Gastrocnemius medialis (tissue), 4 donors: ENCODE results near the gene RSAD1. TPM values are rescaled to one million over a fixed set of nuclear protein-coding genes. Genes with fewer than 3 reads are reported as not detected.

ENCODE experiments used
- ATAC-seq, 2 donors: fragments of 150-250 bp; one replicate each; pipeline ENCODE4 v1.9.1; 2016
- DNase-seq, 2 donors: peaks; one replicate each; pipeline ENCODE4 v3.0.0-alpha.2; 2019
- H3K27ac ChIP-seq, 4 donors: fragments of 200-600 bp; sonication (generic); 1 replicate in 1 of 4; 2 replicates in 3 of 4; pipeline ENCODE4 v1.5.1; 2016 to 2018; ENCODE audit warnings: mild to moderate bottlenecking in 2 of 4, moderate library complexity in 1 of 4
- H3K27me3 ChIP-seq, 3 donors: fragments of 200-600 bp; sonication (generic) in 2 of 3; 1 replicate in 1 of 3; 2 replicates in 2 of 3; pipeline versions ENCODE4 v1.5.1 to v1.6.0; 2016 to 2019; ENCODE audit warnings: mild to moderate bottlenecking in 1 of 3, moderate library complexity in 1 of 3
- H3K36me3 ChIP-seq, 2 donors: fragments of 200-600 bp; sonication (generic) in 1 of 2; one replicate each; pipeline ENCODE4 v1.5.1; 2017 to 2018
- H3K4me1 ChIP-seq, 2 donors: fragments of 200-600 bp; sonication (generic) in 1 of 2; one replicate each; pipeline ENCODE4 v1.5.1; 2016 to 2017; ENCODE audit warnings: mild to moderate bottlenecking in 2 of 2
- H3K4me3 ChIP-seq, 4 donors: fragments of 200-600 bp; sonication (generic) in 3 of 4; 1 replicate in 1 of 4; 2 replicates in 3 of 4; pipeline ENCODE4 v1.5.1; 2016 to 2019; ENCODE audit warnings: mild to moderate bottlenecking in 2 of 4
- H3K9me3 ChIP-seq, 3 donors: fragments of 200-600 bp; sonication (generic) in 2 of 3; 1 replicate in 1 of 3; 2 replicates in 2 of 3; pipeline ENCODE4 v1.5.1; 2016 to 2019
- POLR2A ChIP-seq, 2 donors: fragments of 450-650 bp; IDR thresholded peaks; one replicate each; pipeline ENCODE4 v1.6.1; 2017; ENCODE audit warnings: antibody characterized with exemption in 2 of 2, mild to moderate bottlenecking in 2 of 2, moderate library complexity in 2 of 2
- in situ Hi-C, 4 donors: fragments of 200-750 bp; cut with MboI; loops; one replicate each; pipeline versions ENCODE4 v1.15.0 to v1.8.0; 2017; ENCODE audit warnings: low sequenced_read_pairs in 4 of 4
- intact Hi-C: fragments of 100-400 bp; cut with DNase I; formaldehyde crosslinking; loops from one replicate; pipeline ENCODE4 v1.15.1; 2023; ENCODE audit warnings: low total_unique reads
- total RNA-seq, 4 donors: library from RNA; depleted of rRNA; stranded (reverse); fragments of >200 nt; gene quantifications; one replicate each; pipeline versions ENCODE4 v1.1.0 to v1.2.3, GENCODE V29; 2016
- TF ChIP-seq, protein P1 (sequence below), 5 experiments: fragments of 450-650 bp in 3 of 5; fragments of 200-600 bp in 2 of 5; sonication (generic) in 2 of 5; IDR thresholded peaks in 4 of 5; conservative IDR thresholded peaks in 1 of 5; 1 replicate in 4 of 5; 2 replicates in 1 of 5; pipeline ENCODE4 v1.5.1; 2016 to 2019; ENCODE audit warnings: antibody characterized with exemption in 5 of 5, mild to moderate bottlenecking in 3 of 5, moderate library complexity in 3 of 5

Gene RSAD1
- total RNA-seq, 4 donors from 2014 or later: 27.1 to 67.4 (median 52.7) TPM

DNA sequence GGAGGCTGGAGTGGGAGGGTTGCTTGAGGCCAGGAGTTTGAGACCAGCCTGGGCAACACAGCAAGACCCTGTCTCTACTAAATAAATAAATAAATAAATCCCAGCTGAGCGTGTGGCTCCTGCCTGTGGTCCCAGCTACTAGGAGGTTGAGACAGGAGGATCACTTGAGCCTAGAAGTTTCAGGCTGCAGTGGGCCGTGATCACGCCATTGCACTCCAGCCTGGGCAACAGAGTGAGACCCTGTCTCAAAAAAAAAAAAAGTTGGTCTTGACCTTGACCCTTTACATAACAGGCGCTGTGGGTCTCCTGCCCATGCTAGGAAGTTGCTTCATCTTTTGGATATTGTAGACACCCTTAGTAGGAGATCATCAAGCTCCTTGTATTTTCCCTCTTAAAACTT is 41.3 kb upstream of the RSAD1 start:
- no peak for DNase-seq
- Histone ChIP-seq H3K36me3 (no peaks in the 10 kb centered on the region), H3K9me3 (no peaks in the 10 kb centered on the region), H3K27ac (peak overlapping the region in 2 of 4 donors; percentile 13 to 96), H3K4me1 (peaks cover 28 to 37% of the 10 kb centered on the region in 2 donors), H3K27me3 (no peaks in the 10 kb centered on the region), H3K4me3 (no peak overlapping the region)
- in situ Hi-C loops: no loop called here
- ATAC-seq: no peak
- intact Hi-C loops: no loop called here
- TF ChIP-seq, protein P1, sequence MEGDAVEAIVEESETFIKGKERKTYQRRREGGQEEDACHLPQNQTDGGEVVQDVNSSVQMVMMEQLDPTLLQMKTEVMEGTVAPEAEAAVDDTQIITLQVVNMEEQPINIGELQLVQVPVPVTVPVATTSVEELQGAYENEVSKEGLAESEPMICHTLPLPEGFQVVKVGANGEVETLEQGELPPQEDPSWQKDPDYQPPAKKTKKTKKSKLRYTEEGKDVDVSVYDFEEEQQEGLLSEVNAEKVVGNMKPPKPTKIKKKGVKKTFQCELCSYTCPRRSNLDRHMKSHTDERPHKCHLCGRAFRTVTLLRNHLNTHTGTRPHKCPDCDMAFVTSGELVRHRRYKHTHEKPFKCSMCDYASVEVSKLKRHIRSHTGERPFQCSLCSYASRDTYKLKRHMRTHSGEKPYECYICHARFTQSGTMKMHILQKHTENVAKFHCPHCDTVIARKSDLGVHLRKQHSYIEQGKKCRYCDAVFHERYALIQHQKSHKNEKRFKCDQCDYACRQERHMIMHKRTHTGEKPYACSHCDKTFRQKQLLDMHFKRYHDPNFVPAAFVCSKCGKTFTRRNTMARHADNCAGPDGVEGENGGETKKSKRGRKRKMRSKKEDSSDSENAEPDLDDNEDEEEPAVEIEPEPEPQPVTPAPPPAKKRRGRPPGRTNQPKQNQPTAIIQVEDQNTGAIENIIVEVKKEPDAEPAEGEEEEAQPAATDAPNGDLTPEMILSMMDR (IDR thresholded peaks at IDR 0.05 in 4 of 5, conservative IDR thresholded peaks at IDR 0.05 in 1 of 5): no peak
- TF ChIP-seq POLR2A (IDR thresholded peaks at IDR 0.05): no peak

DNA sequence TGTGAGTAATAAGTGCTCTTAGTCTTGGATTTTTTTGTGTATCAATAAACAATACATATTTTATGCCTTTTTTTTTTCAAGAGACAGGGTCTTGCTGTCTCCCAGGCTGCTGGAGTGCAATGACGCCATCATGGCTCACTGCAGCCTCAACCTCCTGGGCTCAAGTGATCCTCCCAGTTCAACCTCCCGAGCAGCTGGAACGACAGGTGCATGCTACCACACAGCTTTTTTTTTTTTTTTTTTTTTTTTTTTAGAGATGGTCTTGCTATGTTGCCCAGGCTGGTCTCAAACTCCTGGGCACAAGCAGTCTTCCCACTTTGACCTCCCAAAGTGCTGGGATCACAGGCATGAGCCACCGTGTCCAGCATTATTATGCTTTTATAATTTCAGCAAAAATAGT is 39.7 kb upstream of the RSAD1 start:
- Histone ChIP-seq H3K4me1 (peaks cover 26 to 40% of the 10 kb centered on the region in 2 donors), H3K36me3 (no peaks in the 10 kb centered on the region), H3K27ac (peak overlapping the region in 2 of 4 donors; percentile 84 to 87), H3K27me3 (no peaks in the 10 kb centered on the region), H3K9me3 (no peaks in the 10 kb centered on the region), H3K4me3 (no peak overlapping the region)
- no peak for ATAC-seq
- no peak for DNase-seq
- in situ Hi-C loops: no loop called here
- TF ChIP-seq POLR2A (IDR thresholded peaks at IDR 0.05): no peak
- TF ChIP-seq, protein P1 (IDR thresholded peaks at IDR 0.05 in 4 of 5, conservative IDR thresholded peaks at IDR 0.05 in 1 of 5): no peak
- intact Hi-C loops: no loop called here

DNA sequence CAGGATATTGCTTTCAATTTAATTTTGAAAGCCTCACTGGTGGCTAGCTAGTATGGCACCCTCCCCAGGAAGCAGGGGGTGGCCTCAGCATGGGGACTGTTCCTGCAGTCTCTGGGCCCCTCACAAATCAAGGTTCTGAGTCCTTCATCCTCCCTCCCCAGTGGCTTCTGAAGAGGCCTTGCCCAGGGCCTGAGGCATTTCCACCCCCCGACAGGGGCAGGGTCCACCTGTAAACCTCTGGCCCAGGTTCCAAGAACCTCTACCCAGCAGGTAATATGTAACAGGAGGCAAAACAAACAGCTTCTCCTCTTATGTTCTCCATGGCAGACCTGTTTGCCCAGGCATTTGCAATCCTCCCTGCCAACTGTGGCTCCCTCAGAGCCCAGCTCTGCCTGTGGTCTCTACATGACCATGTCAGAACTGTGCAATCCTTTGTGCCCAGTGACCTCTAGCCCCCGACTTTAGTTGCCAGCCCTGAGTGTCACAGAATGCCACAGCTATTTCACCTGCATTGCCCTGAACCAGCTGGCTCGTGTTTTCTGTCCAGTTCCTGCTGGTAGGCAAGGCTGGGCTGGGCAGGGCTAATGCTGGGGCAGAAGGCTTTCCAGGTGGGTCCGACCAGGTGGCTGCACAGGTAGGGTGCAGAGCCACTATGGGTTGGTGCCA is 38.4 kb upstream of the RSAD1 start:
- TF ChIP-seq, protein P1 (IDR thresholded peaks at IDR 0.05 in 4 of 5, conservative IDR thresholded peaks at IDR 0.05 in 1 of 5): no peak
- no peak for TF ChIP-seq POLR2A (IDR thresholded peaks at IDR 0.05)
- no peaks in the 10 kb centered on the region for H3K27me3 ChIP-seq
- peaks cover 39 to 41% of the 10 kb centered on the region in 2 donors for H3K4me1 ChIP-seq
- H3K36me3 ChIP-seq: no peaks in the 10 kb centered on the region
- peak overlapping the region; percentile 76 to 87 (median 85) for H3K27ac ChIP-seq
- intact Hi-C loops: no loop called here
- in situ Hi-C loops: no loop called here
- DNase-seq (peak in 1 of 2 donors; percentile 48), ATAC-seq (peak in 1 of 2 donors; percentile 26)
- no peak overlapping the region for H3K4me3 ChIP-seq
- H3K9me3 ChIP-seq: no peaks in the 10 kb centered on the region

DNA sequence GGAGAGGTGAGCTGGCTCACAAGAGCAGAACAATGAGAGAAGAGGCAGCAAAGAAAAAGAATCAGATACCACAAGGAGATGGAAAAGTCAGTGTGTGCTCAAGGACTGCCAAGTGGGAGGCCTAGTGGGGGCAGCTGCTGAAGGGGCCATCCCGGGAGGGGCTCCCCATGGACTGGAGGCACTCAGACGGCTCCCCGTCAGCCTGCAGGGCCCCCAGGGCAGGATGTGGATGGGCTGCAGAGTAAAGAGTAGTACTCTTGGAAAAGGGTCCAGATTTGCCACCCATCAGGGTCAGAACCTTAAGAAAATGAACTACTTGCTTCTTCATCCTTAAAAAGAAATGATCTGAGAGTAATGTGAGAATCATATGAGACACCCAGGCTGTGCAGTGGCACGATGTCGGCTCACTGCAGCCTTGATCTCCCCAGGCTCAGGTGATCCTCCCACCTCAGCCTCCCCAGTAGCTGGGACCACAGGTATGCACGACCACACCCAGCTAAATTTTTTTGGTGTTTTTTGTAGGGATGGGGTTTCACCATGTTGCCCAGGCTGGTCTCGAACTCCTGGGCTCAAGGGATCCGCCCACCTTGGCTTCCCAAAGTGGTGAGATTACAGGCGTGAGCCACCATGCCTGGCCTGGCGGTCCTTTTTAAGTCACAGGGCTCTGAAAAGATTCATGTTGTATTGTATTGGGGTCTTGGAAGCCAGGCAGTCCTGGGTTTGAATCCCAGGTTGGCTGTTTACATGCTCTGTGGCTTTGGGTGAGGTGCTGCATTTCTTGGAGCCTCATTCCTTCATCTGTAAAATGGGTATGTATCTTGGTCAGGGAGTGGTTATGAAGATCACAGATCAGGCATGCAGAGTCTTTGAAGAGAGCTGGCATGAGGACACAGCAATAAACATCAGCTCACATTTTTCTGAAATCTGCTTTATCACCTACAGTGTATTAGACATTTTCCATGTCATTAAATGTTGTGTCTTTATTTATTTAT is 37.5 kb upstream of the RSAD1 start:
- no peak for ATAC-seq
- DNase-seq: no peak
- Histone ChIP-seq H3K27me3 (no peaks in the 10 kb centered on the region), H3K9me3 (no peaks in the 10 kb centered on the region), H3K4me3 (no peak overlapping the region), H3K4me1 (peaks cover 45 to 47% of the 10 kb centered on the region in 2 donors), H3K27ac (peak overlapping the region; percentile 76 to 87 (median 85)), H3K36me3 (no peaks in the 10 kb centered on the region)
- TF ChIP-seq POLR2A (IDR thresholded peaks at IDR 0.05): no peak
- TF ChIP-seq, protein P1 (IDR thresholded peaks at IDR 0.05 in 4 of 5, conservative IDR thresholded peaks at IDR 0.05 in 1 of 5): no peak
- in situ Hi-C loops: no loop called here
- intact Hi-C loops: no loop called here
